HG02981 (cell line): ENCODE measurements around the gene FUT1.
A peak's percentile ranks its signal among the peaks of the same experiment; 100 is the strongest.
"Not testable (repeated sequence)": the region's sequence is repeated elsewhere in the genome, so short reads cannot be mapped to it uniquely, and the experiment has no call there.

Experiments
- ATAC-seq: cut with Tn5 transposase; IDR thresholded peaks from one replicate; pipeline ENCODE4 v1.9.1; 2021; ENCODE audit warnings: mild to moderate bottlenecking, moderate library complexity; ENCODE audit not compliant: unreplicated experiment

Gene FUT1

GRCh38 chr19:48718711-48719231, 33.7 kb downstream of the FUT1 start:
- ATAC-seq: no peak

GRCh38 chr19:48718106-48718505, 34.3 kb downstream of the FUT1 start:
- ATAC-seq: not testable (repeated sequence)

- ATAC-seq: no peak
These were observed 35.7 kb downstream of the FUT1 start for GRCh38 chr19:48716562-48717291.

GRCh38 chr19:48715681-48716171, 36.7 kb downstream of the FUT1 start:
- no peak for ATAC-seq

GRCh38 chr19:48714759-48715675, 37.4 kb downstream of the FUT1 start:
- no peak for ATAC-seq

- ATAC-seq: peak; percentile 89
These were observed 38.3 kb downstream of the FUT1 start for GRCh38 chr19:48713864-48714755.

- ATAC-seq: no peak
These were observed 39.2 kb downstream of the FUT1 start for GRCh38 chr19:48713041-48713863.

- no peak for ATAC-seq
These were observed 41.3 kb downstream of the FUT1 start for GRCh38 chr19:48711106-48711662.

GRCh38 chr19:48708471-48708870, 44.0 kb downstream of the FUT1 start:
- no peak for ATAC-seq

GRCh38 chr19:48705431-48705830, 47.0 kb downstream of the FUT1 start:
- no peak for ATAC-seq

- no peak for ATAC-seq
These were observed 49.1 kb downstream of the FUT1 start for GRCh38 chr19:48703316-48703715.

- ATAC-seq: no peak
These were observed 49.7 kb downstream of the FUT1 start for GRCh38 chr19:48702701-48703100.

- no peak for ATAC-seq
These were observed 54.4 kb downstream of the FUT1 start for GRCh38 chr19:48698046-48698445.
